Smooth muscle cell (in vitro differentiated cells): Measurements from ENCODE around the gene TSPAN8. TPM values are rescaled to one million over a fixed set of nuclear protein-coding genes. Genes with fewer than 3 reads are reported as not detected.

Source experiments
- DNase-seq: peaks from one replicate; lab custom pipeline; 2025; ENCODE audit not compliant: unreplicated experiment; lab: John Stamatoyannopoulos, UW
- H2AFZ ChIP-seq: fragments of 200-600 bp; sonication (generic); 2 replicates; pipeline ENCODE4 v1.6.0; 2016; ENCODE audit warnings: antibody characterized with exemption, low read depth, mild to moderate bottlenecking
- H3F3A ChIP-seq: fragments of 200-600 bp; sonication (generic); 2 replicates; pipeline ENCODE4 v1.6.0; 2017; ENCODE audit warnings: antibody characterized with exemption, low read depth
- H3K27ac ChIP-seq: fragments of 200-600 bp; sonication (generic); 2 replicates; pipeline ENCODE4 v1.5.1; 2016; ENCODE audit warnings: low read depth, mild to moderate bottlenecking
- H3K27me3 ChIP-seq: fragments of 200-600 bp; sonication (generic); 2 replicates; pipeline ENCODE4 v1.6.1; 2016; ENCODE audit warnings: low read depth, mild to moderate bottlenecking
- H3K36me3 ChIP-seq: fragments of 200-600 bp; sonication (generic); 2 replicates; pipeline ENCODE4 v1.5.1; 2016; ENCODE audit warnings: low read depth
- H3K4me1 ChIP-seq: fragments of 200-600 bp; sonication (generic); 2 replicates; pipeline ENCODE4 v1.5.1; 2016; ENCODE audit warnings: low read depth
- H3K4me2 ChIP-seq: fragments of 200-600 bp; sonication (generic); 2 replicates; pipeline ENCODE4 v1.6.0; 2016; ENCODE audit warnings: mild to moderate bottlenecking
- H3K4me3 ChIP-seq: fragments of 200-600 bp; sonication (generic); 2 replicates; pipeline ENCODE4 v1.5.1; 2016; ENCODE audit warnings: mild to moderate bottlenecking
- H3K79me2 ChIP-seq: fragments of 200-600 bp; sonication (generic); 2 replicates; pipeline ENCODE4 v1.6.0; 2016; ENCODE audit warnings: low read depth, mild to moderate bottlenecking
- H3K9ac ChIP-seq: fragments of 200-600 bp; sonication (generic); 2 replicates; pipeline ENCODE4 v1.6.0; 2016; ENCODE audit warnings: low read depth
- H3K9me3 ChIP-seq: fragments of 200-600 bp; sonication (generic); replicated peaks from 2 replicates; pipeline ENCODE4 v1.5.1; 2016; ENCODE audit warnings: low read depth
- H4K20me1 ChIP-seq: fragments of 200-600 bp; sonication (generic); 2 replicates; pipeline ENCODE4 v1.6.0; 2016; ENCODE audit warnings: low read depth
- WGBS: methylation state at CpG from one replicate; pipeline ENCODE4 v1.1.7; 2016; ENCODE audit warnings: low lambda C conversion rate; 5-methylcytosine and 5-hydroxymethylcytosine counted together
- polyA plus RNA-seq: library from polyadenylated mRNA; unstranded; fragments of >200 nt; fragmentation: Nextera tagmentation; extraction: Ambion mirVana; gene quantifications from 2 replicates; pipeline ENCODE4 v1.2.1, GENCODE V29; 2016
- total RNA-seq: library from RNA; depleted of rRNA; stranded (reverse); fragments of >200 nt; gene quantifications from 2 replicates; pipeline ENCODE4 v1.2.3, GENCODE V29; 2014
- TF ChIP-seq, protein P1 (sequence below): fragments of 200-600 bp; sonication (generic); IDR thresholded peaks from 2 replicates; pipeline ENCODE4 v1.5.1; 2017; ENCODE audit warnings: borderline replicate concordance, mild to moderate bottlenecking, antibody characterized with exemption; ENCODE audit not compliant: insufficient read depth, poor library complexity, severe bottlenecking

Gene TSPAN8
- total and polyA plus RNA-seq, 2 experiments from 2014 or later = not detected

DNA sequence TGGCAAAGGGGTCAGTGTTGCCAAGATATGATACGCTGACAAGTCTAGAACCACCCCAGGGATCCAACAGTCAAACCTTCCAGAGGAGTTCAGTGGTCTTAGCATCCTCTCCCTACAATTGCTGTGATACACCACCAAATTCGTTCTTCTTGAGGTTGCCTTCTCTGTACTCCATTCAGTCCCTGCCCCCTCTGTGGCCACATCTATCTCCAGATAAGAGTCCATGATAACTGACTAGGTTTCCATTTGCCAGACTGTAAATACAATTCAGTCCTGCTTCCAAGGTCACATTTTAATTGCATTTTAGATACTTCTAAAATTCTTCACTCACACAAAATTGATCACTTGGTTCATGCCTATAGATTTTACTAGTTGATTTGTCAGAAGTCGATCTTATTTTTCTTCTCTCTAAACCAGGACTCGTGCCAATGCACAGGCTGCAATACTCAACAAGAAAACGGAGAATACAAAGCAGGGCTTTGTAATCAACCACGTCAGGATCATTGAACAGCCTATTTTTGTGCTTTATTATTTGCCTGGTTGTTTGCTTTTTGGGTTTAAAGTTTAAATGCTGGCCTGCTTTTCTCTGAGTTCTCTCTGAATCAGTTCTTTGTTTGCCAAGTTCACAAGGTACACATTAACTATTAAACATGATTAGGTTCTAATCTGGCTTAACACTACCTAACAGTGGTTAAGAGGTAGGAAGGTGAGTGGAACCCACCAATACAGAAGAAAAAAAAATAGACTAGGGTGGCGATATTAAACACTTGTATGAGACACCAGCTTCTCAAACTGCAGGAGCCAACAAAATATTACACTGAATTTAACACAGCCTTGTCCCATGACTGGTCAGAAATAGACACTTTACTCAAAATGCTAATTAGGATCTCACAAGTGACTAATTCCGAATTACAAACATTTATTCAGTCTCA lies 5.3 kb upstream of the TSPAN8 start:
- Histone ChIP-seq H3K27ac (no peak overlapping the region), H3K4me2 (no peak overlapping the region), H3K79me2 (no peaks in the 10 kb centered on the region), H3K4me3 (no peak overlapping the region), H3K36me3 (no peaks in the 10 kb centered on the region), H3K9me3 (no peaks in the 10 kb centered on the region), H4K20me1 (no peaks in the 10 kb centered on the region), H2AFZ (no peak overlapping the region), H3K27me3 (no peaks in the 10 kb centered on the region), H3K4me1 (no peaks in the 10 kb centered on the region), H3F3A (no peaks in the 10 kb centered on the region), H3K9ac (no peak overlapping the region)
- 83% methylated on average over 8 of the region's 8 CpGs for WGBS
- TF ChIP-seq, protein P1, sequence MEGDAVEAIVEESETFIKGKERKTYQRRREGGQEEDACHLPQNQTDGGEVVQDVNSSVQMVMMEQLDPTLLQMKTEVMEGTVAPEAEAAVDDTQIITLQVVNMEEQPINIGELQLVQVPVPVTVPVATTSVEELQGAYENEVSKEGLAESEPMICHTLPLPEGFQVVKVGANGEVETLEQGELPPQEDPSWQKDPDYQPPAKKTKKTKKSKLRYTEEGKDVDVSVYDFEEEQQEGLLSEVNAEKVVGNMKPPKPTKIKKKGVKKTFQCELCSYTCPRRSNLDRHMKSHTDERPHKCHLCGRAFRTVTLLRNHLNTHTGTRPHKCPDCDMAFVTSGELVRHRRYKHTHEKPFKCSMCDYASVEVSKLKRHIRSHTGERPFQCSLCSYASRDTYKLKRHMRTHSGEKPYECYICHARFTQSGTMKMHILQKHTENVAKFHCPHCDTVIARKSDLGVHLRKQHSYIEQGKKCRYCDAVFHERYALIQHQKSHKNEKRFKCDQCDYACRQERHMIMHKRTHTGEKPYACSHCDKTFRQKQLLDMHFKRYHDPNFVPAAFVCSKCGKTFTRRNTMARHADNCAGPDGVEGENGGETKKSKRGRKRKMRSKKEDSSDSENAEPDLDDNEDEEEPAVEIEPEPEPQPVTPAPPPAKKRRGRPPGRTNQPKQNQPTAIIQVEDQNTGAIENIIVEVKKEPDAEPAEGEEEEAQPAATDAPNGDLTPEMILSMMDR = no peak
- no peak for DNase-seq

DNA sequence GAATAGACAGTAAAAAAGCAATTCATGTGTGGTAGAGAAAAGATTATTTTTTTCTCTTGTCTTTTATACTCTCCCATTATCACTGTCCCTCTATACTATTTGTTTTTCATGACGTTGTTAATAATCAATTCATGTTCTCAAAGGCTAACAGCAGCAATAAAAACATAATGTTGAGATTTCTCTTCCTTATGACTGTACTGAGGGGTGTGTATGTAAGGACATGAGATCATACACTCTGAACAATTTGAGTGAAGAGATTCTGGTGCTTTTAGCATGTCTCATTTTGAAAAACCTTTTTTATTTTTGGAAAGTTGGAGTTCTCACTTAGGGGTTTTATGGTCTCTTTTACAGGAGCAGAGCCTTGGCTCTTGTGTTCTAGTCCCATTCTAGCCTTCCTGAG lies 3.8 kb upstream of the TSPAN8 start:
- no peak overlapping the region for H3K27ac ChIP-seq
- no peaks in the 10 kb centered on the region for H3K27me3 ChIP-seq

DNA sequence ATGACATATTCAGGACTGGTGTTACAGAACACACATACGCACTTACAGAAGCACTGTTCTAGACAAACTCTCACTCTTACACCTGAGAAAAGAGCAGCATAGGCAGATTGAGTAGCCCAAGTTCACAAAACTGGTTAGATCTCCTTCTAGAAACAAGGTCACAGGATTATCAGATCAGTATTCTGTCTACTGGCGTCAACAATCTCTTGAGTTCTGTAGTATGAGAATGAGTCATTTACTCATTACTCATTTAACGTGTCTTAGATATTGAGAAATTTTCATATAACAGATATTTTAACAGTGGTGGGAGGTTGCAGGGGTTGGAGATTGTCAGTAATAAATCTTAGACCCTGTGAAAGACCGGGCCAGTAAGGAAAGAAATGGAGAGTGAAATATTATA lies 2.8 kb upstream of the TSPAN8 start:
- Histone ChIP-seq H3K4me1 (no peaks in the 10 kb centered on the region), H3K36me3 (no peaks in the 10 kb centered on the region), H3K27me3 (no peaks in the 10 kb centered on the region), H3K4me3 (no peak overlapping the region), H3K9me3 (no peaks in the 10 kb centered on the region), H3F3A (no peaks in the 10 kb centered on the region), H3K9ac (no peak overlapping the region), H2AFZ (no peak overlapping the region), H3K79me2 (no peaks in the 10 kb centered on the region), H3K27ac (no peak overlapping the region), H3K4me2 (no peak overlapping the region), H4K20me1 (no peaks in the 10 kb centered on the region)
- 68% methylated on average over 4 of the region's 4 CpGs for WGBS
- TF ChIP-seq, protein P1 = no peak
- DNase-seq = no peak

More for the DNA sequence above, 3.8 kb upstream of the TSPAN8 start:
- Histone ChIP-seq H4K20me1 (no peaks in the 10 kb centered on the region), H3K36me3 (no peaks in the 10 kb centered on the region), H3K9ac (no peak overlapping the region), H3K4me3 (no peak overlapping the region), H2AFZ (no peak overlapping the region), H3K9me3 (no peaks in the 10 kb centered on the region), H3K79me2 (no peaks in the 10 kb centered on the region), H3K4me2 (no peak overlapping the region), H3K4me1 (no peaks in the 10 kb centered on the region), H3F3A (no peaks in the 10 kb centered on the region)
- WGBS = 78% methylated on average over 1 of the region's 1 CpG
- TF ChIP-seq, protein P1 = no peak
- no peak for DNase-seq

DNA sequence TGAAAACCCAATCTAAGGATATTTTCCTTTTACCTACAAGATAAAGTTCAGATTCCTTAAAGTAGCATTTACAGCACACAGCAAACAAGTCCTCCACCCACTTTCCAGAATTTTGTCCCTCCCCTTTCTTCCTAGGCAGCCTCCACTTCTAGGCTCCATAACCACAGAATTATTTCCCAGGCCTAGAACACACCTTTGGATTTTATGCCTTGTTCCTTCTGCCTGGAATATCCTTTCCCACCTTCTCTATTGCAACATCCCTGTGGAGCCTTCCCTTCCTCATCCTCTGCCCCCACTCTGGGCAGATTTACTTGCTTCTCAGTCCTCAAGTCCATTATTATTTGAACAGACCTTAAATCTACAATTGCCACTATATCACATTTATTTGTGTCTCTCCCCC lies 2.1 kb upstream of the TSPAN8 start:
- Histone ChIP-seq H3K9me3 (no peaks in the 10 kb centered on the region), H3K27ac (no peak overlapping the region), H2AFZ (no peak overlapping the region), H3K4me1 (no peaks in the 10 kb centered on the region), H3K4me2 (no peak overlapping the region), H3K4me3 (no peak overlapping the region), H3K27me3 (no peaks in the 10 kb centered on the region), H4K20me1 (no peaks in the 10 kb centered on the region), H3F3A (no peaks in the 10 kb centered on the region), H3K36me3 (no peaks in the 10 kb centered on the region), H3K9ac (no peak overlapping the region), H3K79me2 (no peaks in the 10 kb centered on the region)
- TF ChIP-seq, protein P1 = no peak
- DNase-seq = no peak
